ENCODE results near the gene CHD5. TPM values are rescaled to one million over a fixed set of nuclear protein-coding genes. Genes with fewer than 3 reads are reported as not detected.

CHD5 gene
- total and polyA plus RNA-seq, 2 of the 4 experiments (the other 2 are of a cell fraction), result under 0.01 to 0.09 TPM

DNA sequence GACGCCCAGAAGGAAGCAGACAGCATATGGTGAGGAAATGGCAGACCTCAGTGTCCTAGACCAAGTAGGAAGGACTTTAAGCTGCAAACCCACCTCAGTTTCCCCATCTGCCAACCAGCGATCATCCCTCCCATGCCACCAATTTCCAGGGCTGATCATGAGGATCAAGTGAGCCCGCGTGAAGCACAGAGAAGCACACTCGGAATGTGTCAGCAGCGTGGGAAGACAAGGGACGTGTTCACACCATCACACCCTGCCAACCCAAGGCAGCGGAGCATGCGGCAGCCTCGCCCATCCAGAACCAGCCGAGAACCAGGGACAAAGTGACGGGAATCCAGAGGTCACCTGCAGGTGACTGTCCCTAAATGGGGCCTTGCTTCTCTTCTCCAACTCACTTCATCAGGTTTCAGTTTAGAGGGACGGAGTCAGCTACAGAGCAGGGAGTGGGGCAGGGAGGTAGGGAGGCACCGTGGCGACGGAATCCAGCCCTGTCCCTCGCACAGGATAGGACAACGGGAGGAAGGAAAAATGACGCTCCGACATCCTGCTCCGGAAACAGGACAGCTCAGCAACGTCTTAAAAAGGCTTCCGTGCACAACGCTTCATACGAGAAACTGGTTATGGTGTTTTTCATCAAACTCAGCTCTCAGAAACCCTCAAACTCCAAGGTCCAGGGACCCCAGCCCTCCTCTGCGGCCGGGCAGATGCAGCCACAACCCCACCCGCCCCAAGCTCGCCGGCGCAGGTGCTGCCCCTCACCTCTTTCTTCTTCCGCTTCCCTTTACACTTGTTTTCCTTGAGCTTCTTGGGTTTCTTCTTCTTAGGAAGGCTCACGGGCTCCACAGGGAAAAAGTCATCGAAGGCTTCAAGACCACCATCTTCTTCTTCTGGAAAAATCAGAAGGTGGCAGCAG is 12.5 kb downstream of the CHD5 start:
- H3K9me3 ChIP-seq (ENCODE audit: control insufficient read depth, insufficient read depth, low read length), result no peaks in the 10 kb centered on the region
- no peaks in the 10 kb centered on the region for H3K79me1 ChIP-seq (ENCODE audit: low read depth in 1 of 2, low read length in 2 of 2)
- H2AFZ ChIP-seq (replicated peaks; ENCODE audit: low read length, poor library complexity), result no peak overlapping the region
- no peak overlapping the region for H3K27ac ChIP-seq (ENCODE audit: insufficient read depth, low read length)
- peaks cover 44% of the 10 kb centered on the region; the same call in 1 of the 2 replicates for H3K27me3 ChIP-seq (ENCODE audit: control insufficient read depth, insufficient read depth, low read length)
- H2BK120ac ChIP-seq (ENCODE audit: low read depth, low read length), result no peak overlapping the region
- no TSS peak for BruUV-seq (replicated peaks)
- H3K4ac ChIP-seq (ENCODE audit: low read depth, low read length), result no peak overlapping the region
- H4K91ac ChIP-seq (ENCODE audit: insufficient read depth, low read depth, low read length), result no peak overlapping the region
- no peak overlapping the region for H3K9ac ChIP-seq (ENCODE audit: low read depth, low read length)
- no peaks in the 10 kb centered on the region for H3K9me1 ChIP-seq (ENCODE audit: insufficient read depth, low read length)
- no peak overlapping the region for H4K8ac ChIP-seq (ENCODE audit: low read depth in 2 of 2, low read length in 2 of 2)
- no peak for TF ChIP-seq RFX5 (IDR thresholded peaks at IDR 0.05; ENCODE audit: low read depth, low read length)
- TF ChIP-seq SMC3 (IDR thresholded peaks at IDR 0.05; ENCODE audit: low read depth, low read length), result no peak
- no peak for TF ChIP-seq MAFK (IDR thresholded peaks at IDR 0.05; ENCODE audit: low read depth, low read length)
- TF ChIP-seq RCOR1 (IDR thresholded peaks at IDR 0.05; ENCODE audit: insufficient replicate concordance, low read length), result no peak
- TF ChIP-seq CHD1 (IDR thresholded peaks at IDR 0.05; ENCODE audit: low read depth, low read length), result no peak
- TF ChIP-seq MAZ (IDR thresholded peaks at IDR 0.05; ENCODE audit: borderline replicate concordance, low read depth, low read length), result no peak
- no peak for TF ChIP-seq POLR2A (IDR thresholded peaks at IDR 0.05; ENCODE audit: low read depth, low read length)
- TF ChIP-seq MXI1 (IDR thresholded peaks at IDR 0.05; ENCODE audit: borderline replicate concordance, low read depth, low read length), result no peak
- no peak for TF ChIP-seq RAD21 (IDR thresholded peaks at IDR 0.05; ENCODE audit: low read length)
- no peak for TF ChIP-seq FOS (IDR thresholded peaks at IDR 0.05; ENCODE audit: low read depth, low read length)
- H3K18ac ChIP-seq (ENCODE audit: low read depth, low read length), result no peak overlapping the region
- dilution Hi-C loops (cut with HindIII; ENCODE audit: low sequenced_read_pairs, unreplicated experiment), result no loop called here
- in situ Hi-C loops (cut with MboI; ENCODE audit: low sequenced_read_pairs), result no loop called here
- no peak overlapping the region for H3K14ac ChIP-seq (replicated peaks; ENCODE audit: low read depth, low read length)
- intact Hi-C loops (cut with micrococcal nuclease), result no loop called here
- ChIA-PET POLR2A (ENCODE audit: unreplicated experiment) (no interaction called here), CTCF (no interaction called here)
- no peak overlapping the region for H3K23ac ChIP-seq (ENCODE audit: low read depth, low read length)
- ATAC-seq (ENCODE audit: low read depth) (no peak), DNase-seq (no peak)
- H3K4me2 ChIP-seq (ENCODE audit: low read depth, low read length), result no peak overlapping the region
- H2AK5ac ChIP-seq (ENCODE audit: low read depth, low read length), result no peak overlapping the region
- no peak overlapping the region for H2BK15ac ChIP-seq (ENCODE audit: low read depth, low read length)
- H3K4me3 ChIP-seq (ENCODE audit: insufficient read depth, low read depth, low read length), result no peak overlapping the region
- H3K4me1 ChIP-seq (ENCODE audit: control insufficient read depth, insufficient read depth, low read length), result no peaks in the 10 kb centered on the region
- WGBS, 2 experiments (ENCODE audit: extremely low coverage in 2 of 2, insufficient read length in 1 of 2), result 78% methylated on average over 19 of the region's 34 CpGs; no CpG with 5 or more reads in 1 of the 2 experiments
- H2BK5ac ChIP-seq (ENCODE audit: low read depth, low read length, poor library complexity, severe bottlenecking), result no peak overlapping the region
- H4K20me1 ChIP-seq (ENCODE audit: insufficient read depth, low read length), result no peaks in the 10 kb centered on the region
- no peak overlapping the region for H2BK20ac ChIP-seq (ENCODE audit: low read depth, low read length)
- H2AK9ac ChIP-seq (replicated peaks; ENCODE audit: low read depth, low read length, poor library complexity), result no peak overlapping the region
- H3K56ac ChIP-seq (ENCODE audit: extremely low read depth, insufficient read depth, low read length), result no peak overlapping the region
- no peaks in the 10 kb centered on the region for H3K36me3 ChIP-seq (ENCODE audit: control insufficient read depth, insufficient read depth, low read length)
- H4K5ac ChIP-seq (ENCODE audit: low read depth, low read length), result no peak overlapping the region

All from IMR-90 (cell line).